GM06990 (cell line): Measurements from ENCODE around the gene DOHH.
A peak's percentile ranks its signal among the peaks of the same experiment; 100 is the strongest.

Experiments
- DNase-seq: peaks from one replicate; pipeline ENCODE4 v3.0.0-alpha.2; 2011; ENCODE audit not compliant: insufficient read length; ENCODE audit errors: extremely low read depth
- H3K27me3 ChIP-seq: replicated peaks from 2 replicates; pipeline ENCODE4 v1.6.0; 2011; ENCODE audit warnings: low read length; ENCODE audit not compliant: control insufficient read depth, insufficient read depth
- H3K36me3 ChIP-seq: 2 replicates; pipeline ENCODE4 v1.5.1; 2011; ENCODE audit warnings: low read length; ENCODE audit not compliant: control insufficient read depth, insufficient read depth
- H3K4me3 ChIP-seq: replicated peaks from 2 replicates; pipeline ENCODE4 v1.5.1; 2011; ENCODE audit warnings: low read depth, mild to moderate bottlenecking, control low read depth, low read length
- CTCF ChIP-seq: IDR thresholded peaks from 2 replicates; pipeline ENCODE4 v1.5.1; 2011; ENCODE audit warnings: low read length, control low read depth, mild to moderate bottlenecking, inconsistent platforms; ENCODE audit not compliant: insufficient read depth, poor library complexity, severe bottlenecking

Gene DOHH

GRCh38 chr19:3506384-3507340 lies 6.2 kb upstream of the DOHH start:
- peaks cover 7% of the 10 kb centered on the region for H3K36me3 ChIP-seq
- H3K4me3 ChIP-seq: peak overlapping the region; percentile 75
- no peaks in the 10 kb centered on the region for H3K27me3 ChIP-seq
- TF ChIP-seq CTCF: no peak
- no peak for DNase-seq

DNA sequence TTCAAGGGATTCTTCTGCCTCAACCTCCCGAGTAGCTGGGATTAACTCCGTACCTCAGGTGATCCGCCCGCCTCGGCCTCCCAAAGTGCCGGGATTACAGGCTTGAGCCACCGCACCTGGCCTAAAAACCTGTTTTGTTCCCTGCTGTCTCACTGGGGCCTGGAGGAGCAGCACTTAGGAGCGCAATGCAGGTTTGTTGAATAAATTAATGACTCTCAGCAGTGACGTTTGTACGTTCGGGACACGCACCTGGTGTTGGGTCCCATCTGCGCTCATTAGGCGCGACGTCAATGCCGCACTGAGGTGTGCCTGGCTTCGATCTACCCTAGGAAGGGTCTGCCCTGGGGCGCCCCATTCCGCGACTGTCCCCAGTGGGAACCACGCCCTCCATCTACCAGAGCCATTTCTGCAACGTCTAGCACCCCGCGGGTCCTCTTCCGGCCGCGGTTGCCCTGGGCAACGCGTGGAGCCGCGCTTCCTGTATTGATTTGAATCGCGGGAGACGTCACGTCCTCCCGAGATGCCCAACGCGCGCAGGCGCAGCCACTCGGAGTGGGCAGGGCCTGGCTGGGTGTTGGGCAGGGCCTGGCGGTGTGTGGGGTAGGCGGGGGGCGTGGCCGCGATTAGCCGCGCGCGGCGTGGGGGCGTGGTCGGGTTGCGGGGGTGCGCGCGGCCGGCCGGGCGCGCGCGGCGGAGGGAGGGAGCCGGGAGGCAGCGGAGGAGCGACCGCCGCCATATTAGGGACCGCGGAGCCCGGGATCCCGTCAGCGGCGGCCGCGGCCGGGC lies 5.3 kb upstream of the DOHH start, which contains the start of gene FZR1:
Gene FZR1 (plus strand): TSS at position 714 of the 786 bp plus-strand sequence. CDS start 16,679 bp downstream, outside the sequence.
- peak; percentile 7 for TF ChIP-seq CTCF
- H3K4me3 ChIP-seq: peak within 1 kb of the TSS; percentile 75
- H3K27me3 ChIP-seq: no peaks in the 10 kb centered on the region
- peak; percentile 100 for DNase-seq
- peaks cover 7% of the 10 kb centered on the region for H3K36me3 ChIP-seq

- Histone ChIP-seq H3K27me3 (no peaks in the 10 kb centered on the region), H3K4me3 (no peak overlapping the region), H3K36me3 (peaks cover 6% of the 10 kb centered on the region)
- no peak for TF ChIP-seq CTCF
- DNase-seq: no peak
Measured at GRCh38 chr19:3504735-3505134, 4.3 kb upstream of the DOHH start.

DNA sequence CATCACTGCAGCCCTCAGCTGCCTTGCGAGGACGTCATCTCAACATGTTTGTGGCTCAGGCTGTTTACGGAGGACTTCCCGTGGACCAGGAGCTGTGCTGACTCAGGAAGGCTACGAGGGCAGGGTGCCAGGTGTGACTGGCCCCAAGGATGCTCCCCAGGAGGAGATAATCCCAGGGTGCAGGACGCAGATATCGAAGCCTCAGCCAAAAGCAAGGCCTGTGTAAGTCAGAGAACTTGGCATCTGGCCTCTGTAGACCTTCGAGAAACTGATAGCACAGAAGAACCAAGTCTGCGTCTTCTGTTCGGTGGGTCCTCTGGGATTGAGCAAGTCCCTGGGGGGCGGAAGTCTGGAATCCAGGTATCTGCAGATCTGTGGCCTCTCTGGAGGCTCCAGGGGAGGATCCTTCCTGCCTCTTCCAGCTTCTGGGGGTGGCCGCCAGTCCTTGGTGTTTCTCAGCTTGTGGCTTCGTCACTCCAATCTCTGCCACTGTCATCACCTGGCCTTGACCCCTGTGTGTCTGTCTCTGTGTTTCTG lies 2.6 kb upstream of the DOHH start:
- TF ChIP-seq CTCF: no peak
- Histone ChIP-seq H3K4me3 (no peak overlapping the region), H3K27me3 (no peaks in the 10 kb centered on the region), H3K36me3 (no peaks in the 10 kb centered on the region; the same call in 1 of the 2 replicates)
- no peak for DNase-seq

DNA sequence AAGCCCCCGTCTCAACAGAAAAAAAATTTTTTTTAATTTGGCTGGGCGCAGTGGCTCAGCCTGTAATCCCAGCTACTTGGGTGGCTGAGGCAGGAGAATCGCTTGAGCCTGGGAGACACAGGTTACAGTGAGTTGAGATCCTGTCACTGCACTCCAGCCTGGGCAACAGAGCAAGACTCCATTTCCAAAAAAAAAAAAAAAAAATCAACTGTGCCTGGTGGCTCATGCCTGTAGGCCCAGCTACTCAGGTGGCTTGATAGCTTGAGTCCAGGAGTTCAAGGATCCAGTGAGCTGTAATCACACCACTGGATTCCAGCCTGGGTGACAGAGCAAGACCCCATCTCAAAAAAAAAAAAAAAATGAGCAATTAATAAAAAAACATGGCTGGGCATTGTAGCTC lies 1.3 kb upstream of the DOHH start:
- no peak overlapping the region for H3K4me3 ChIP-seq
- DNase-seq: no peak
- peaks cover 1% of the 10 kb centered on the region for H3K36me3 ChIP-seq
- no peak for TF ChIP-seq CTCF
- no peaks in the 10 kb centered on the region for H3K27me3 ChIP-seq
